HL-60/S4 treated with phorbol 12-myristate 13-acetate at 8.2 ng/mL for 4 days and 3 days (cell line): ENCODE measurements around the gene SSC4D.

Experiments used
- in situ Hi-C: fragments of 300-500 bp; cut with MboI; formaldehyde crosslinking; loops from 2 replicates; pipeline ENCODE4 v1.15.0; 2022; ENCODE audit warnings: low sequenced_read_pairs

The SSC4D gene

GRCh38 chr7:76356115-76356514 is 53.4 kb downstream of the SSC4D start:
- in situ Hi-C loops: no loop called here

- in situ Hi-C loops: no loop called here
Measured at GRCh38 chr7:76354981-76355730, 54.3 kb downstream of the SSC4D start.

GRCh38 chr7:76354516-76354915 is 55.0 kb downstream of the SSC4D start:
- in situ Hi-C loops: no loop called here

- in situ Hi-C loops: no loop called here
Measured at GRCh38 chr7:76353744-76354143, 55.8 kb downstream of the SSC4D start.

- in situ Hi-C loops: no loop called here
Measured at GRCh38 chr7:76352193-76352592, 57.3 kb downstream of the SSC4D start.

GRCh38 chr7:76351372-76351771 is 58.1 kb downstream of the SSC4D start:
- in situ Hi-C loops: no loop called here

GRCh38 chr7:76349313-76349885 is 60.1 kb downstream of the SSC4D start:
- in situ Hi-C loops: no loop called here

- in situ Hi-C loops: no loop called here
Measured at GRCh38 chr7:76347710-76348109, 61.8 kb downstream of the SSC4D start.

GRCh38 chr7:76346778-76347177 is 62.7 kb downstream of the SSC4D start:
- in situ Hi-C loops: no loop called here

GRCh38 chr7:76346097-76346496 is 63.4 kb downstream of the SSC4D start:
- in situ Hi-C loops: no loop called here

GRCh38 chr7:76343931-76344321 is 65.6 kb downstream of the SSC4D start:
- in situ Hi-C loops: no loop called here

GRCh38 chr7:76343294-76343930 is 66.1 kb downstream of the SSC4D start:
- in situ Hi-C loops: no loop called here

GRCh38 chr7:76342222-76342621 is 67.3 kb downstream of the SSC4D start:
- in situ Hi-C loops: no loop called here

GRCh38 chr7:76340617-76341131 is 68.8 kb downstream of the SSC4D start:
- in situ Hi-C loops: no loop called here
